GM19397 (cell line): Measurements from ENCODE around the gene SAMD13.

ENCODE experiments used
- ATAC-seq: cut with Tn5 transposase; IDR thresholded peaks from one replicate; pipeline ENCODE4 v1.9.1; 2021; ENCODE audit warnings: mild to moderate bottlenecking, moderate library complexity; ENCODE audit not compliant: unreplicated experiment

The SAMD13 gene

GRCh38 chr1:84370266-84370665, 68.8 kb downstream of the SAMD13 start:
- ATAC-seq: no peak

DNA sequence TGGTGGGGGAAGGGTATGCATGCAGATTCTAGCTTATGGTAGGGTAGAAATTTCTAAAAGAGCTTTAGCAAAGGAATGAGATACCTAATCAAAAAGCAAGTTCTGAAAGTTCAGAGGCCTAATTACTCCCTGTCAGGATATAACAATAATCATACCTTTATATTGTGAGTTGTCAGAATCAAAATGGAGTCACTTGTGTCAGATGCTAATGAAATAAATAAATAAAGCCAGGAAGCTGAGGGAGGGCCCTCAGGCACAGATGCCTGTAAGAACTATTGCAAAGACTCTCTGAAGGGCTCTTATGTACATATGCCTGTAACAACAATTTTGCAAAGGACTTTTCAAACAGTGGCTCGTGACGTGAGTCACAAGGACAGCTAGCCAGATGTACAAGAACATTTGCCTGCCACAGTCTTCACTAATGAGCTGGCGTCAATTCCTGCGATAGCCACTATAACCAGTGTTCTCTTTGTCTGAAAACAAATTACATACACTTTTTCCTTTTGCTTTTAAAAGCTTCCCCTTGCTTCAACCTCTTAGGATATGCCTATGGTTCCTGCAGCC, 69.4 kb downstream of the SAMD13 start:
- ATAC-seq: no peak

- ATAC-seq: no peak
Observed at GRCh38 chr1:84373436-84374141, 72.1 kb downstream of the SAMD13 start.

DNA sequence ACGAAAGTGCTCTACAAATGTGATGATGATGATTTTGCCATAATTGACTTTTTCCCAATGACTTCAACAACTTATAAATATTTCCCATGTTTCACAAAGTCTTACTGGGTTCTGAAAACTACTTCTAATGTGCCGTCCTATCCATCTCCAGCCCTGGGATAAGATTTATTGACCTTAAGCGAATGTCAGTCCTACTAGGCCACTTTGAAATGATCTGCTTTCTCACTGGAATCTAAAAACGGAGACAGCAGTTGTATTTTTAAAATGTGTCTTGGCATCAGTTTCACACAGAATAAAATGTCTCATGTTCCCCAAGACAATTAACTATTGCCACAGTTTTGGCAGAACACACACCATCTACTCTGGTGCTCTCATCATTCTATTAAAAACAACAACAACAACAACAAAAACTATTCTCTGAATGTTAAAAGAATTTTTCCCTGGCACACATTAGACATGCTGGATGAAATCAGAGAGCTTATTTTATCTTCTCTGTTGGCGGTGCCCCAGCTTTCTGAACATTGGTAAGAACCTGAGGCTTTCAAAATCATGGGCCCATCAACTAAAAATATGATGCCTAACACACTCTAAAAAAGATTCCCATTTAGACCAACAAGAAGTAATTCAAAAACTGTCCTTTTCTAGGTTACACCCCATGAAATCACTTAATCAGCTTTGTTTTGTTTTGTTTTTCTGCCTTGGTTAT, 73.6 kb downstream of the SAMD13 start:
- ATAC-seq: no peak

DNA sequence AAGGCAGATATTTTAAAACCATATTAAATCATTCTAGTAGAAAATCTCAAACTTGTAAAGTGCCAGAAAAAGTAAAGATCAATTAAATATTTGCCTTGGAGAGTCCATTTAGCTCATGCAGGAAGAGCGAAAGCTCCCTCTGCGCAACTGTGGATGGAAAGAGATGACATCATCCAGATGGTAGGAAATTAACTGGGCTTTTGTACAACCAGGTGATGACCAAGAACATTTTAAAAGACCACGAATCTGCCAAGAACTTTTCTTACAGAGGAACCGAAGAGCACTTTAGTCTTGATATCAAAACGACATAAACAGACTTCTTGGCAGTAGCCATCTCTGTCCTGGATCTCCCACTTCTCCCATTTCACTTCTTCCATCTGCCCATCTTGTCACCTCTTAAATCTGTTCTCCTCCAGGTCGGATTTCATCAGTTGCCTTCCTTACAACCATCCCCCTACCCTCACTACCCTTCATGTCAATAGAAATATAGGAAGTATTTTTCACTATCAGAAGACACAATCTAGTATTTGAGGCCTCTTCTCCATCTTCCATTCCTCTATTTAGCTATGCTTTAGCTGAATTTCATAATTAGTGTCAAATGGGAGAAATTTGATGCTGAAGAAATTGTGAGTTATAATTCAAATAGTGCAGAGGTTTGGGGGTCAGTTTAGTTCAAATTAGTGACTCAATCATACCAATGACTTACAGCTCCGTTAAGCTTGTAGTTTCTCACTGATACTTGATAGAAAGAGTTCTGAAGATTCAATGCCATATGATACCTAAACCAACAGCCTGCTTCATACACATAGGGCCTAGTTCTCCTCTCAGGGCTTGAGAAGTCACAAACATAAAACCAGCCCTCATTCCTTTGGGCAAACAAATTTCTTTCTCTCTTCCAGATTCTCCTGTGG, 74.7 kb downstream of the SAMD13 start:
- no peak for ATAC-seq

GRCh38 chr1:84377480-84378095, 76.1 kb downstream of the SAMD13 start:
- ATAC-seq: no peak

DNA sequence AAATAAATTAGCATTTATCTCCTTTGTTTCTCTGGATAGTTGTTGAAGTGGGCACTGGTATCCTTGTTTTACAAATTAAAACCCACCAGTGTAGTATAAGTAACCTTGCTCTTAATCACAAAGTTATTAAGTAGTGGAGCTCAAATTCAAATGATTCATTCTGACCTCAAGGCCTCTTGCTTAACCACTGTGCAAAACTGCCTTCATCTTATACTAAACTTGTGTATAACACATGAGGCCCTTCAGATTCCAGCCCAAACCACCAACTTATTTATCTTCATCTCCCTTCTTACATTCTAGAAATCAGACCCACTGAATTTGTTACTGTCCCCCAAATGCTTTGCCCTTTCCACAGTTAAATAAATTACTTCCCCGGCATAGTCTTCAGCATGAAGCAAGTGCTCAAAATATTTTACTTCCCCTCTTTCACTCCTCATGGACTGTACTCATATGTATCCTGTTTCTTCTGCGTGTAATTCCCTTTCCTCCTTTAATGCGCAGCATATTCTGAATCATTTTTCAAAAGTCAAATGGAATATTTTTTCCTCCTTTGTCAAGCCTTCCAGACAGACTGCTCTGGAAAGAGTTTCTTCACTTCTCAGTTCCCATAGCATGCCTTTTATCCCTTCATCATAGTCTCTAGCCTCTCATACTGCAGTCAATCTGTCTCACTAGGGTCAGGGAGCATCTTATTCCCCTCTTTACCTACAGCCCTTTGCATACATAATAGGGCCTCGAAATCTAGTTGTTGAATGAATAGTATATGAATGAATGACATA, 77.8 kb downstream of the SAMD13 start:
- ATAC-seq: no peak

DNA sequence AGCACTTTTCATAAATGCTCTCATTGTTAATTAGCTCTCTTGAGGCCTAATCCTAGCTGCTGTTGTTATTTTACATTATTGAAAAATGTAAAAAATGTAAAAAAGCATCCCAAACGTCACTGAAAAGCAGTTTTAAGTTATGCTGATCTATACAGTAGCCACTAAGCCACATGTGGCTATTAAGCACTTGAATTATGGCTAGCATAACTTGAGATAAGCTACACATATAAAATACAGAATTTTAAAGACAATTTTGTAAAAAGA, 78.3 kb downstream of the SAMD13 start:
- ATAC-seq: no peak

DNA sequence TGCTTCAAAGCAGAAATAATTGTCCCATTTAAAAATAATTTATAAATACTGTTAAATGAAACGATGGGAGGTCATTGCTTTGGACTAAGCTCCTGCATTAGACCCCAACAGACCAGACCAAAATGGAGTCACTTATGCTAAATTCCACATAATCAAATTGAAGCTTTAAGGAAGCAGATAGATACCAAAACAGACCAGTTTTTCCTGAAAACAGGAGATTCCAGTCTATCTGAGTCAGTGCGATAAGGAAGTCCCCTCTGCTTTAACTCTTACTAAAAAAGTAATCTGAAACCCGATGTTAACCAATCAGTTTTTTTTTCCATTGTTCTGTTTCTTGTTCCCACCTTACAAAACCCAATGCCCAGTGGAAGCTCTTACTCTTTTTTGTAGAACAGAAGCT, 80.6 kb downstream of the SAMD13 start:
- no peak for ATAC-seq

DNA sequence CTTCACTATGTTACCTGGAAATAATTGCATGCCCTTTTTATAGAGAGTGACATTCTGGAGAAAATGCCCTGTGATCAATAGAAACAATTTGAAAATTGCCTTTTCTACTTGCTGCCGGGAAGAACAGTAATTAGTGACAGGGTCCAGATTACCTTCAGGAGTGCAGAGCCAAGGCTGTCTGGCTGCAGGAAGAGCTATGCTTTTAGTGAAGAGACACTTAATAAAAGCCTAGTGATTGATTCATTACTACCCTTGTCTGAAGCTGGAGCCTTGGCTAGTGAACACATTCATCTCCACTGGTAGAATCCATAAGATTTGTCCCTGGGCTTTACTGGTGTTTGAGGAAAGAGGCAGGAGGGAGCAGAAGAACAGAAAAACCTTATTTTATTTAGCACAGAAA, 83.8 kb downstream of the SAMD13 start:
- ATAC-seq: no peak

DNA sequence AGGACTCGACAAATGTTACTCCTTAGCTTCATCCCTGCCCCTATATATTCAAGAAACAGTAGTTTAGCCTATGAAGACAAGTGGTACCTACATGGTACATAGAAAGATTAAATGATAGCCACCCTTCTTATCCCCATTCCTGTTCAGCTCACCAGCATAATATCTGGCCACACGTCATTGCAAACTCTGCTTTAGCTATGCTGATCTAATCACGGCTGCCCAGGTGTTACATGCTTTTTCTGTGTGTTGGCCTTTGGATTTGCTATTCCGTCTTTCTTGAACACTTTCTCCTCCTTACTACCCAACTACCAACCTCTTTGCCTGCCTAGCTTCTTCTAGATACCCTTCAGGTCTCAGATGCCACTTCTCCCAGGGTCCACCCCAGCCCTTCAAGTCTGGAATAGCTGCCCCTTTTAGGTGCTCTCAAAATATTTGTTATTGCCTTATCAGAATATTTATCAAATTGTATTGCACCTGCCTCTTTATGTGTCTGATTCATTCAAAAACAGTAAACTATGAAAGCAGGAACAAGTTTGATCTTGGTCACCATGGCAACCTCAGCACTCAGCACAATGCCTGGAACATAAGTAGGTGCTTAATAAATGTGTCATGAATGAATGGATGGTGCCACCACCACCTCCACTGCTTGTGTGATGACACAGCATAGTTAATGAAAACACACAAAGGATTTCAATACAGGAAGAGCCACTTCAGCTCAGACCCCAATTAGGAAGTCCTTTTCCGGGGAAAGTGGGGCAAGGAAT, 85.4 kb downstream of the SAMD13 start:
- ATAC-seq: no peak

GRCh38 chr1:84387480-84388163, 86.1 kb downstream of the SAMD13 start:
- ATAC-seq: no peak

- no peak for ATAC-seq
Observed at GRCh38 chr1:84390226-84390625, 88.7 kb downstream of the SAMD13 start.

- no peak for ATAC-seq
Observed at GRCh38 chr1:84398175-84399155, 97.0 kb downstream of the SAMD13 start, which contains the start of gene DNASE2B. Gene DNASE2B, plus strand, starts transcription at chr1:84398484. Its CDS starts 81 bp downstream, at chr1:84398565.
